Activated CD4-positive, CD25-positive, alpha-beta regulatory T cell treated with anti-CD3 and anti-CD28 coated beads, Interleukin-2, amount 50 U/mL, for 24 hours (primary cell): ENCODE results near the gene EML1.
A peak's percentile ranks its signal among the peaks of the same experiment; 100 is the strongest.

Source experiments
- ATAC-seq, 2 donors: fragments of 150-1000 bp; cut with Tn5 transposase; one replicate each; pipeline ENCODE4 v1.10.0; 2021; ENCODE audit warnings: mild to moderate bottlenecking in 1 of 2, moderate library complexity in 1 of 2

EML1 gene, protein sequence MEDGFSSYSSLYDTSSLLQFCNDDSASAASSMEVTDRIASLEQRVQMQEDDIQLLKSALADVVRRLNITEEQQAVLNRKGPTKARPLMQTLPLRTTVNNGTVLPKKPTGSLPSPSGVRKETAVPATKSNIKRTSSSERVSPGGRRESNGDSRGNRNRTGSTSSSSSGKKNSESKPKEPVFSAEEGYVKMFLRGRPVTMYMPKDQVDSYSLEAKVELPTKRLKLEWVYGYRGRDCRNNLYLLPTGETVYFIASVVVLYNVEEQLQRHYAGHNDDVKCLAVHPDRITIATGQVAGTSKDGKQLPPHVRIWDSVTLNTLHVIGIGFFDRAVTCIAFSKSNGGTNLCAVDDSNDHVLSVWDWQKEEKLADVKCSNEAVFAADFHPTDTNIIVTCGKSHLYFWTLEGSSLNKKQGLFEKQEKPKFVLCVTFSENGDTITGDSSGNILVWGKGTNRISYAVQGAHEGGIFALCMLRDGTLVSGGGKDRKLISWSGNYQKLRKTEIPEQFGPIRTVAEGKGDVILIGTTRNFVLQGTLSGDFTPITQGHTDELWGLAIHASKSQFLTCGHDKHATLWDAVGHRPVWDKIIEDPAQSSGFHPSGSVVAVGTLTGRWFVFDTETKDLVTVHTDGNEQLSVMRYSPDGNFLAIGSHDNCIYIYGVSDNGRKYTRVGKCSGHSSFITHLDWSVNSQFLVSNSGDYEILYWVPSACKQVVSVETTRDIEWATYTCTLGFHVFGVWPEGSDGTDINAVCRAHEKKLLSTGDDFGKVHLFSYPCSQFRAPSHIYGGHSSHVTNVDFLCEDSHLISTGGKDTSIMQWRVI

DNA sequence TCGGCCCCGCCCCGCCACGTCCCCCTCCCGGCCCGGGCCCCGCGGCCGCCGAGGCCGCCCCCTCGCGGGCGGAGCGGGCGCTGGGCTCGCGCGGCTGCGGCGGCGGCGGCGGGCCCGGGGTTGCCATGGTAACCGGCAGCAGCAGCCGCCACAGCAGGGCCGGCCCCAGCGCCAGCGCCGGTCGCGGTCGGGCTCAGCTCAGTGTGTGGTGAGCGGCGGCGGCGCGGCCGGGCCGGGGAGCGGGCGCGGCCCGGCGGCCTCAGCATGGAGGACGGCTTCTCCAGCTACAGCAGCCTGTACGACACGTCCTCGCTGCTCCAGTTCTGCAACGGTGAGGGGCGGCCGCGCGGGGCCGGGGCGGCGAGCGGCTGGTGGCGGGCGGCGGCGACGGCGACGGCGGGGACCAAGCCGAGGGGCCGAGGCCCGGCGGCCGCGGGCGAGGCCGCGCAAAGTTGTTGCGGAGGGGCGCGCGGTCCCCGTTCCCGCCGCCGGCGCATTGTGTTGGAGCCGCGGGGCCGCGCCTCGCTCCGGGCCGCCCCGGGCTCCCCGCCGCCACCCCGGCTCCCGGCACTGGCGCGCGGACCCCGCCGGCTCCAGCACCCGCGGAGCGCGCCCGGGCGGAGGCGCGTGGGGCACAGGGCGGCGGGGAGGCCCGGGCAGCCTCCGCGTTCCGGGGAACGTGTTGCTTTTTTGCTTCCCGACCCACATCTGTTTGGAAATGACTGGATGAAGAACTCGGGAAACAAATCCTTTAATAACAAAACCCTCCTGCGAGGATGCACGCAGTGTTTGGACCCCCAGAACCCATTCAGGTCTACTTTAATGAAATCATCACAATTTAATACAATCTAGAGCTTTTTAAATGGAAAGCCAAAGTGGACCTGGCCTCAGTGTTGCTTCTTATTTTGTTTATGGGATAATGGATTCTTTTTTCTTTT lies at the start of gene EML1:
Gene EML1, plus strand, starts transcription at position 201 of the 938 bp plus-strand sequence. Its CDS starts 64 bp downstream, at position 265.
- ATAC-seq, result peak; percentile 84 to 86

DNA sequence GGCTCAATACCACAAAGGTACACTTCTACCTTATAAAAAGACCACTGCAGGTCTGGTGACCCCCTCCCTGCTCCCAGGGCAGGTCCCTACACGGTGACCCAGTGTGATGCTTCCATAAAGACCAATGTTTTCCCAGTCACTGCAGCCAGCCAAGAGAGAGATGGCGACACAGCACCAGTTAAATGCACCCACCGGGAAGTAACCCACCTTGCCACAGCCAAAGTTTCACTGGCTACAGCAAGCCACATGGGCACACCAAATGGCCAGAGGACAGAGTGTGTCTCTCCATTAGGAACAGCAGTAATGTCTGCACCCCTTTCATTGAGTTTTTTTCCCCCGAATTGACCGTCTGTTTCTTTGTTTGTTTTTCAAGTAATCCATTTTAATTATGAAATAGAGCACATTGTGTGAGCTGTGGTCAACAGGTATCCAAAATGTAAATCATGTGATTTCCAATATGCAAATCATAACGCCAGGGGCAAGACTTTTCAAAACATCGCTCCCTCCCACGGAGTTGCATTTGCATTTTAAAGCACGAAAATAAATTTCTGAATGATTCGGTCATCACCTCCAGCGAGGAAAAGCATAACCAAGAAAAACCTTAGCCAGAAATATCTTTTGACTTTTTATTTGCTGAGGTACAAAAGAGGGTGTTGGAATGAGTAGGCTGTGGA lies 48.9 kb upstream of the EML1 start:
- no peak for ATAC-seq

DNA sequence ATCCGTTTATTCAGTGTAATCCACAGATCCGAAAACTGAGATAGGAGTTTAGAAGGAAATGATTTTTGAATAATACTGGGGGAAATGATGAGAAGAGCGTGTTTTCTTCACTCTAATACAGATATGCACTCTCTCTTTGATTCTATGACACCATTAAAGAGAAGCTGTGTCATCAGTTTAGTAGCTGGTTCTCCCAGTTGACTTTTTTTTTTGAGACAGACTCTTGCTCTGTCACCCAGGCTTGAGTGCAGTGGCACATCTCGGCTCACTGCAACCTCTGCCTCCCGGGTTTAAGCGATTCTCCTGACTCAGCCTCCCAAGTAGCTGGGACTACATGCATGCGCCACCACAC lies 48.4 kb upstream of the EML1 start:
- no peak for ATAC-seq

DNA sequence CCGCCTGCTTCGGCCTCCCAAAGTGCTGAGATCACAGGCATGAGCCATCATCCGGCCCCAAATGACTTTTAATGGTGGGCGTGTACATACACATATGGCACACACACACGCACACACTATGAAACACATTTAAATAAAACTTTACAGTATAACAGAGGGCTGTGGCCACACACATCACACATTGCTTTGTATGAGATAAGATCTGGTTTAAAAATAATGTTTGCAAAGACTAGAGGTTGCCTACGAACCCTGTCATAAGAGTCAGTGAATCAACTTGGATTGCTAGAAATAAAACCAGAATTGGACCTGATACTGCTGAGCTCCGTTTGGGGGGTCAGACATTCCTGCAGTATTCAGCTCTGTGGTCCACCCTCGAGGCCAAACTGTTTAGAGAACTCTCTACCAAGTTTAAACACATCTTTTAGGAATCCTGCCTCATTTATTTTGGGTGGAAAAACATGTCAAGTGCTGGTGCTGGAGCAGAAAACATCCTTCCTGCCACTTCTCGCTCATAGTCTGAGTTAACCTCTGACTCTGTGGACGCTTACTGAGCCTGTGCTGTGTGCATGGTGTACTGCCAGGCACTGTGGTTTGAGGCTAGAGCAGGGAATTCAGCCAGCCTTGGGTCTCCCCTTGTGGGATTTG lies 47.8 kb upstream of the EML1 start:
- ATAC-seq, result no peak

DNA sequence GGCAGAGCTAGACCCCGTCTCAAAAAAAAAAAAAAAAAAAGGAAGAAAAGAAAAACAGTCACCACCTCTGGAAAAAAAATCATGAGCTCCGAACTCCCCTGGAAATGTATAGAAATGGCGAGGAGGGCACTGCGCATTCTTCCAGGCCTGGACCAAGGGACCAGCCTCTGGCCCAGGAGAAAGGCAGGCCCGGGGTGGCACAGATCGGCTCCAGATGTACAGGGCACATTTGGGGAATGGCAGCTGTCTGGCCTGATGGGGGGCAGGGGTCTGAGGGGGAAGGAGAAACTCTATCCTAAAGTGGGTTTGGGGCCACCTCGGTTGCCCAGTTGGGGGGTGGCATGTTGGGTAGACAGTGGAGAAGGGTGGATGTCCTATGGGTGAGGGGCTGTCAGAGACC lies 46.0 kb upstream of the EML1 start:
- ATAC-seq, result no peak

DNA sequence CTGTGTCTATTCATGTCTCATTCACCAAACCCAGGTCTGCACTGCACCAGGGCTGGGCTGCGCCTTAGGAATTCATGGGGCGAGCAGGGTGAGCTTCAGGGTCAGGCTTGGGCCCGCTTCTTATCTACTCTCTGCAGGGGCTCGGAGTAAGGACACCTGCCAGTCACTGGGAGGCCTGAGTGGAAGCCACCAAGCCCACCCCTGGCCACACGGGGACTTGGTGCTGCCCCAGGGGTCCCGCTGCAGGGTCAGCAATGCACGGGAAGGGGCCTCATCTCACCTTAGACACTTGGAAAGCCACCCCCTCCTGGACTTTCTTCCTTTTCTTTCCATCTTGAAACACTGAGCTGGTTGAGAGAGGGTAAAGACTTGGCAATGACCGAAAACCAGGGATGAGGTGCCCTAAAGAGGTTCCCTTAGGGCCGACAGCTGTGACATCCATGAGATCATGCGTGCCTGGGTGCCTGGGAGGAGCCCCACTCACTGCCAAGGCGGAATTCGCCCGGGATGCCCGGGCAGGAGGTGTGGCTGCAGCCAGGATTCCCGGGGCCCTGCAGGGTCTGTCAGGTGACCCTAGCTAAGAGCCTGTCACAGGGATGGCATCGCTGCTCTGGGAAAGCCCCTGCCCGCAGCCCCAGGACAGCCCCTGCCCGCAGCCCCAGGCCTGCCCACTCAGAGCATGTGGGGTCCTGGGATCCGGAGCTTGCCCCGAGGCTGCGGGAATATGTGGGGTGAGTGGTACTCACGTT lies 45.5 kb upstream of the EML1 start:
- no peak for ATAC-seq

DNA sequence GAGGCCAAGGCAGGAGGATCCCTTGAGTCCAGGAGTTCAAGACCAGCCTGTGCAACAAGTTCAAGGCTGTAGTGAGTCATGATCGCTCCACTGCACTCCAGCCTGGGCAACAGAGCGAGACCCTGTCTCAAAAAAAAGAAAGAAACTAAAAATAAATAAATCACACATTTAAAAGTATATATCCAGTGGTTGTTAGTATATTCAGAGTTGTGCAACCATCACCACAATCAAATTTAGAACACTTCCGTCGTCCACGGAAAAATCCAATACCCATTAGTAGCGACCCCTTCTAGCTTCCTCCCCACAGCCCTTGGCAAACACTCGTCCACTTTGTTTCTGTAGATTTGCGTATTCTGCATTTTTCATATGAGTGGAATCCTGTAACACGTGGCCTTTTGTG lies 44.7 kb upstream of the EML1 start:
- no peak for ATAC-seq

DNA sequence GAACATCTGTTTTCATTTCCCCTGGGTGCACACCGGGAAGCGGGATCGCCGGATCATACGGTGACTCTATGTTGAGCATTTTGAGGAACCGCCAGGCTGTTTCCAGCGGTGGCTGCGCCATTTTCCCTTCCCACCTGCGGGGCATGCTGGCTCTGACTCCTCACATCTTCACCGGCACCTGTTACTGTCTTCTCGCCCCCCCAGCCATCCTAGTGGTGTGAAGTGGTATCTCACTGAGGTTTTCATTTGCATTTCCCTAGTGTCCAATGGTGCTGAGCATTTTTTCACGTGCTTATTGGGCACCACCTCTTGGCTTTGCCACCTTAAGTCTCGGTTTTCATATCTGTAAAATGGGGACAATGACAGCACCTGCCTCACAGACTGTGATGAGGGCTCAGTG lies 44.1 kb upstream of the EML1 start:
- no peak for ATAC-seq

DNA sequence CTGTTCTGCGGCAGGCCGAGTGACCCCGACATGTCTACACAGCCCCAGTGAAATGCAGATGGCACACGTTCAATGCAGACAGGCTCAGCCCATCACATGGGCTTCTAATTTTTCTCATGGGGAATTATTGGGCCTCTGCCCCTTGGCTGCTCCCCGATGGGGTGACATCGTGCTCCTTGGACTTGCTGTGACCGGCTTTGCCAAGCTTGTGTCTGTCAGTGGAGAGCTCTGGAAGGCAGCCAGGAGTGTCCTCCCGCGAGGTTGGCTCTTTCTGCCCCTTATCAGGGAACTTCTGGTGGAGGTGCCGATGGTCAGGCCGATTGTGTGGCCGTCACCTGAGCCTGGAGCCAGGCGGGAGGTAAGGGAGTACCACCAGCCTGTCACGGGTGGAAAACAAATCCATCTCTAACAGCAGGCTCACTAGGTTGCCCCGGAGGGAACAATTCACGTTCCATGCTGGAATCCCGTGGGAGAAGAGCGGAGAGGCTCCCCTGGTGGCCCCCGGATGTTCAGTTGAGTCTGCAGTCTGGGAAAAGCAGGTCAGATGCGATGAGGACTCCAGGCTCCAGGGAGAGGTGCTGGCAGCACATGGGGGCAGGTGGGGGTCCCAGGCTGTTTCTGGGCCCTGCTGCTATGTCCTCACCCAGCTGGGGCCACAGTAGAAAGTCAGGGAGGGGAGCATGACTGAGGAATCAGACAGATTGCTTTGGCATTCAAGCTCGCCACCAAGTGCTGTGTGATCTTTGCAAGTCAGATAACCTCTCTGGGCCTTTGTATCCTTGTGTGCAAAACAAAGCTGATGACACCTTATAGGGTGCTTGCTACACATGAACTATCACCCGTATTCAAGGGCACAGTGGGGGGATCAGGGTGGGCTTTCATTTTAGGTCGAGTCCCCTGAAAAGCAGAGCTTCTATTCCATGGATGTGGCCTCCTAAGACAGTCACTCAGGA lies 43.2 kb upstream of the EML1 start:
- ATAC-seq, result no peak

DNA sequence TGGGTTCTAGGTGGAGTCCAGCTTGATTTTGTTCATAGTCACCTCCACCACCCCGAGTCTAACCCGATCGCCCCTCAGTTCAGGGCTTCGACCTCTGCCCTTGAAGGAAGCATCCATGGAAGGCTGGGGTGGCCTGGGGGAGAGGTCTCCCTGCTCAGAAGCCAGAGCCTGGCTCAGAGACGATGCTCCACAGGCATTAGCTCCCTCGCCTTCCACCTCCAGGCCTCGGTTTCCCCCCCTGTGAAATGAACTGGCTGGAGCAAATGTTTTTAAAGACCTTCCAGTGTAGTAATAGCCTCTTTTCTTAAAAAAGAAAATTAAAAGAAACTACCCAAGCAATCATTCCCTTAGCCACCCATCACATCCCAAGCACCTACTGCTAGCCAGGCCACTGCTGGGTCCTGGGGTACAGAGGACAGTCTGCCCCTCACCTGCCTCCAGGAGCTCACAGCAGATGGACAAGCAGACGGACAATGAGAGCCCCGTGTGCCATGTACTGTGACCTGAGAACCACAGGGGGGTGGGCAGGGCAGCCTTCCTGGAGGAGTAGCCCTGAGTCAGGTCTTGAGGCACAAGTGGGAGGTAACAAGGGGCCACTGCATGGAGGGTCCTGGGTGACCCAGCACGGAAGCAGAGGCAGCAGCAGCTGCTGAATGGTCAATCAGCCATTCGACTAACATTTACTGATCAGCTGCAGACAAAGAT lies 42.3 kb upstream of the EML1 start:
- ATAC-seq, result no peak

DNA sequence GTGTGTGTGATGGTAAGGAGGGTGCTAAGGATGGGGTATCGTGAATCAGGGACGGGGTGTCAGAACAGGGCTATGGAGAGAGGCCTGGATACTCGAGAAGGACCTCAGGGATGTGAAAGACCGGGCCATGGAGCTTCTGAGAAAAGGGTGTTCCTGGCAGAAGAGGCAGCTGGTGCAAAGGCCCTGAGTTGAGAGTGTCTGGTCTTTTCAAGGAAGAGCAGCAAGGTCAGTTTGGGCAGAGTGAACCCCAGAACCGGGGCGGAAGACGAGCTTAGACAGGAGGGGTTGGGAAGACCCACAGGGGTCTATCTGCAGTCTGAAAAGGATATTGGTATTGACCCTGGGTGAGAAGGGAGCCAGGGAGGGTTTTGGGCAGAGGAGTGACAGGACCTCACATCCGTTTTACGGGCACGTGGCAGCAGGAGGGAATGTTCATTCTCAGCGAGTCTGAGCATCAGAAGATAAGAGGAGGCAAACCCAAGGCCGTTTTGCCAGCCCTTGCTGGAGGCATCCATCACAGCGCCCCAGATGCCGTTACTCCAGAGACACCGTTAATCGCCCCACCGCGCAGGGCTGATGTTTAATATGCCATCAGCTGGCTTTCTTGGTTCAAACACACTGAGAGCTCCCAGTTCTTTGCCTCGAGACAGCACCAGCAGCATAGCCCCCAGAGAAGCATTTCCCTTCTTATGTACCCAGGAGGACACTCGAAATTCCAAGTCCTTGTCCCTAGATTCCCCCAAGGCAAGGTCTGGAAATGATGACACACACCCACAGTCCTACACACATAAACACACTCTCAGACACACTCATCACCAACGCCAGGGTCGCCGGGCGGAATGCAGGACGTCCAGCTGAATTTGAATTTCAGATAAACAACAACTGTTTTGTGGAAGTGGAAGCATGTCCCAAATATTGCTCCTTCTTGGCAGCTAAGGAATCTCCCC lies 41.4 kb upstream of the EML1 start:
- ATAC-seq, result no peak

DNA sequence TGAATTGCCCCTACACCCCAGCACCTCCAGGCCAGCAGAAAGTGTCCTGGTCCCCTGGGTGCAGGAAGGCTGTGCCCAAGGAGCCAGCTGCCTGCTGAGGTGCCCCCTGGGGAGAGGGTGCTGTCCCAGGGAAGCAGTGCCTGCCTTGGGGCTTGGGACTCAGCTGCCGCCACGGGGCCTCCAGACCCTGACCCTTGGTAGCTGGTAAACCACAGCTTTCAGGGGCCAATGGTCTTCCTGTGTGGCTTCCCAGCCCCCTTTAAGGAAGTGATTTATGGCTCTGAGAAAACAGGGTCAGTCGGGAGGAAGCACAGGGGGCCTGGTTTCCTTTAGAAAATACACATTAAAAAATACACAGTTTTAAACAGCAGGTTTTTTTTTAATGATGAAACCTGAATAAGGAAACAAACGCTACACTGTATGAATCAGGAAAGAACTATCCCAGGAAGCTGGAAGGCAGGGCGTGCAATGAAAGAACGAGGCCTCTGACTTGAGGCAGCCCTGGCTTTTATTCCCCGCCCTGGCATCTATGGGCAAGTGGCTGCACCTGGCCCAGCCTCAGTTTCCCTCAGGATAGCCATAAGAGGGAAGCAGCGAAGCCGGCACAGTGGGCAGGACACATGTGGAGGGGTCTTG lies 40.6 kb upstream of the EML1 start:
- no peak for ATAC-seq

DNA sequence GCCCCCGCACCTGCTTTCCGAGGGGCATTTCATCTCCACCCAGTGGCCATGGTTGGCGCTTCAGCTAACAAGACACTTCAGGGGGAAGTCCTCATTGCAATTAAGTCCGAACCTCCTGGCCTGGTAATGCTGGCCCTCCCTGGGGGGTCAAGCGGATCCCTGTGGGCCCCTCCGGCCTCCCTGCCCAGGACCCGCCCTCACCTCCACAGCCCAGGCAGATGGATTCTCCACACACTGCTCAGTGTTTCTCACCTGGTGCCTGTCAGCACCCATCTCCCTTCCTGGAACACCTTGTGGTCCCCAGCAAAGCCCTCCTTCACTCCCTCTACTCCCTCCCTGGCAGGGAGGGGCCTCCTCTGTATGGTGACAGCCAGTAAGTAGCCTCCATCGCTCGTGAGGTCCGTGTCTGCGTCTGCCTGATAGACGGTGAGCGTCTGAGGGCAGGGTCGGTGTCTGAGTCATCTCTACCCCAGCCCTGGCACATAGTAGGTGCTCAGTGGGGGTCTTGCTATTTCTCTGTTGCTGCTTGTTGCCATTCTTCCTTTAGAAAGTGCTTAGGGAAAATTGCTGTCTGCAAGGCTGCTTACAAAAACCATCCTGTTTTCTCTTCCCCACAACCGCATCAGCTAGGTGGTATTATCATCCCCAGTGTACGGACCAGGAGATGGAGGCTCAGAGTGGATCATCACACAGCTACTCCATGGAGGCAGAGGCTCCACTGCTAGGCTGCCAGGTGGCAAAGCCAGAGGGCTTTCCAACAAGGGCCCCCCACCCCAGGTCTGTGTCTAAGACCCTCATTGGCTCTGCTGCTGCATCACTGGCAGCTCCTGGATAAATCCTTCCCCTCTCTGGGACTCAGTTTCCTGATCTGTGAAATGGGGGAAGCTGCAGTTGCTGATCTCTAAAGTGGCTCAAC lies 39.7 kb upstream of the EML1 start:
- ATAC-seq, result no peak

DNA sequence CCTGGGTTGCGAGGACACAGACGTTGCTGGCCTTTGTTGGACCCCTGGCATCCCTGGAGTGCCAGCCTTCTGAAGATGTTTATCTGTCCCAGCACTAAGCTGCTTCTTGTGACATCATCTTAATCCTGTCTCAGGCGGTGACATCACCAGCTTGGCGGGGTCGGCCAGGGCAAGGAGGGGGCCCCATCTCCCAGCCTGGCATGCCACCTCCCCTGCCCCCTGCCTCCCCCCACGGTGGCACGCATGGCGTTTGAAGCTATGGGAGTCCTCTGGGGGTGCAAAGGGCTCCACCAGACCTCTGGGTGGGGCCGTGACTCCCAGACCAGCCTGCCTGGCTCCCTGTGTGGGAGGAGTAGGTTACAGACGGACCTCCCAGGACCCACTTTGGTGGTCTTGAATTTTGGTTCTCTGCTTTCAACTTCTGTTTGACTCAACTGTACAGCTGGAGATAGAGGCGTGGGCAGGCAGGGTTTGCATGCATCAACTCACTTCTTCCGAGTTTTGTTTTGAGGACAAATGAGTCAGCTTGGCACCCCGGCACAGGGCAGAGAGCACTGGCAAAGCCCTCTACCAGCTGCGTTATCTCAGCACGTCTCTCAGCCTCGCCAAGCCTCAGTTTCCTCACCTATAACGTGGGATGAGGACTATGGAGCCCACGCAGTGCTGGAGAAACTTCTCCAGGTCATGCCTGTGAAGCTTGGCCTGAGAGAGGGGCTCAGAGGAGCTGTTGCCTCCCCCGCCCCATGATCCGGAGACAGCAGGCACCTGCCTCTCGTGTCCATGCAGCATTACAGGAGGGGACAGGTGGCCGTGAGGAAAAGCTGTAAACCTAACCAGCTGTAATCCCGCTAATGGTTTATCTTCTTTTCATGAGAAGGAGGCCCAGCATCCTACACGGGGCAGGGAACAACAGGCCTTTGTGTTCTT lies 38.8 kb upstream of the EML1 start:
- no peak for ATAC-seq

DNA sequence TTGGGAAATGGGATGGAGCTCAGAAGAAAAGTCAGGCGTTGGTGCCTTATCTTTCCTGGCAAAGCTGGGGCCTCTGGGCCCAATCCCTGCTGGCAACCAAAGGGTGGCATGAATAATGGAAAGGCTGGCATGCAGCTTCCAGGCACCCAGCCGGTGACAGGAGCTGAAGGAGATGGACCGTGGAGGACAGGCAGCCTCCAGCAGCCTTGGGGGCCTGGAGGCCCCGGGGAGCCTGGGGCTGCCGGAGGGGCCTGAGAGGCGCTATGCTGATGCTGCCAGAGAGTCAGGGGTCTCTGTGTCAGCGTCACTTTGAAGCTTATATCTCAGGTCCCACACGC lies 38.2 kb upstream of the EML1 start:
- no peak for ATAC-seq
